Epithelial cell of prostate (primary cell): Measurements from ENCODE around the gene LPAR1.

Experiments used
- DNase-seq: peaks from one replicate; pipeline ENCODE4 v3.0.0-alpha.2; 2011; ENCODE audit warnings: low read depth, low spot score
- H3K27ac ChIP-seq: fragments of 450-650 bp; 2 replicates; pipeline ENCODE4 v1.5.1; 2017; ENCODE audit warnings: mild to moderate bottlenecking

Gene LPAR1

DNA sequence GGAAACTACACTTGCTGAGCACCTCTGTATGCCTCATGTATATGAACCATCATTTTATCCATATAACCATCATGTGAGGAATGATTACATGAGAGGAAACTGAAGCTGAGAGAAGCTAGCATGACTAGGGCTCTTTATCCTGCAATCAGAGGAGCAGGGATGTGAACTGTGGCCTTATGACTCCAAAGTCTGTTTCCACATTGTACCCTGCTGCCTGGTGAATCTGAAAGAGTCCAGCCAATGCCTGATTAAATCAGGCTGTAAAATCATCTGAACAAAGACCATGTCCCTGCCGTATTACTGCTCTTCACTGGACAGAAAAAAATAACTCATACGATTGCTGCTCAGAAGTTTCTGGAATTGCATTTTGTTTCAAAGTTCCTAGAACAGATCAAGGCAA, 67.0 kb downstream of the LPAR1 start:
- no peak for DNase-seq
- H3K27ac ChIP-seq = no peak overlapping the region

DNA sequence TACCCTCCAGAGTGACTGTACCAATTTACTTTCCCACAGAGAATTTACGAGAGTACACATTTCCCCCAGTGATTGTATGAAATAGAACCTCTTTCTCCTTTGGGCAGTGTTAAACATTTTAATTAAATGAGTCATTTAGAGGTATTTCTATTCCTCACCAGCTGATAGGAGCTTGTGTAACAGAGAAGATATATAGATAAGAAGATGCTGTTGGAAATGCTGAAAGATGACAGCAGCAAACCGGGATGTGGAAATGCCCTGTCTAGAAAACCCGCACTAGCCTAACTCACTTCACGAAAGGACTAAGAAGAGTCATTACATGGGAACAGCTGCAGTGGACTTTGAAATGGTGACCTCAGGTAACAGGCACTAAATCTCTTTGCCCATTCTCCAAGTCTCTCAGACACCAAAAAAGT, 68.3 kb downstream of the LPAR1 start:
- DNase-seq = peak; percentile 31
- H3K27ac ChIP-seq = peak overlapping the region; percentile 12

DNA sequence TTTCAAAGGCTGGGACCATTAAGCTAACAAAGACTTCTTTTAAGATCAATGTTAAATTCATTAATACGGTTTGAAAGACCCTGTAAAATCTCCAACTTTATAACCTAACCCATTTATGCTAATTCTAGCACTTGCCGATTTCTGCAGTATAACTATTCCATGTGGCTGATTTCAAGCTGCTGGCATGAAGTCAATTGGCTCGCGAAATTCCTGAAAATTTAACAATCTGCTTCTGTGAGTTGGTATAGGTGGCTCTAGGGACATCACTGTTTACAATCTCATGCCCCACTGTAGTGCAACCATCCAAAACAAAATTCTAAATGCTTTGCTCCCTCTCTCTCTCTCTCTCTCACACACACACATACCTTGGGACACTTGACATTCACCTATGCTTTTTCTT, 70.2 kb downstream of the LPAR1 start:
- no peak for DNase-seq
- H3K27ac ChIP-seq = no peak overlapping the region

DNA sequence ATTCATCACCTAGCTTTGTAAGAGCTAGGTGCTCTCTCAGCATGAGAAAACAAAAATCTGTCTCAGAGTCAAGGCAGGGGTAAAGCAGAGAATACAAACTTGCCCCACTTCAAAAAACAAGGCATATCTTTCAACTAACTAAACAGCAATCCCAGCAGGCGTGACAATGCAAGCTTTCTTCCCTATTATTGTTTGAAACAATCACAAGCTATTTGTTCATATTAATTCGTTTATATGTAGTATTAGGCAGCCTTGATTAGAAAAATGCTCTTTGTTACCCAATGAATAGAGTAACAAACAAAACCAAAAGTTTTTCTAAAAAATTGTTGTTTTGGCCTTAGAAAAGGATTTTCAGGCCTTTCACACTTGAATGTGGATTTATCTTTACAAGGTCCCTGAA, 71.1 kb downstream of the LPAR1 start:
- no peak overlapping the region for H3K27ac ChIP-seq
- DNase-seq = no peak

DNA sequence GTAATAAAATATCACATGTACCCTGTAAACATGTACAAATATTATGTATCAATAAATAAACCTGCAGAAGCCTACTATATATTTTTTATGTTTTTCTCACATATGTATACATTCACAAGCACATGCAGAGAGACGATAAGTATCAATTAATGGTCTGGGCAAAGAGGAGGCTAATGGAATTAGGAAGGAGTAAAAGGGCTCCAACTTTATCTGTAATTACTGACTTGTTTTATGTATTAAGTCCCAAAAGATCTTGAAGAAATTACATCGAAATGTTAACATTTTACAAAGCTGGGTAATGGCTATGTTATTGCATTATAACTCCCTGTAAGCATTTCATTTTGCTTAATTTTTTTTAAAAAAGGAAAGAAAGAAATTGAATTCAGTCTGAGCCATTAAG, 78.0 kb downstream of the LPAR1 start:
- no peak overlapping the region for H3K27ac ChIP-seq
- no peak for DNase-seq

DNA sequence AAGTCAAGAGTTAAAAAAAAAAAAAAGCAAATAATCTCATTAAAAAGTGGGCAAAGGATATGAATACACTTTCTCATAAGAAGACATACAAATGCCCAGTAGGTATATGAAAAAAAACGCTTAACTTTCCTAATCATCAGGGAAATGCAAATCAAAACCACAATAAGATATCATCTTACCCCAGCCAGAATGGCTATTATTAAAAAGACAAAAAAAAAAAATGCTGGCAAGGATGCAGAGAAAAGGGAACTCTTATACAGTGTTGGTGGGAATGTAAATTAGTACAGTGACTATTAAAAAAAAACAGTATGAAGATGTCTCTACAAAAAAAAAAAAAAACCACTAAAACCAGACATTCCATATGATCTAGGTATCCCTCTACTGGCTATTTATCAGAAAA, 79.4 kb downstream of the LPAR1 start:
- H3K27ac ChIP-seq = no peak overlapping the region
- no peak for DNase-seq

DNA sequence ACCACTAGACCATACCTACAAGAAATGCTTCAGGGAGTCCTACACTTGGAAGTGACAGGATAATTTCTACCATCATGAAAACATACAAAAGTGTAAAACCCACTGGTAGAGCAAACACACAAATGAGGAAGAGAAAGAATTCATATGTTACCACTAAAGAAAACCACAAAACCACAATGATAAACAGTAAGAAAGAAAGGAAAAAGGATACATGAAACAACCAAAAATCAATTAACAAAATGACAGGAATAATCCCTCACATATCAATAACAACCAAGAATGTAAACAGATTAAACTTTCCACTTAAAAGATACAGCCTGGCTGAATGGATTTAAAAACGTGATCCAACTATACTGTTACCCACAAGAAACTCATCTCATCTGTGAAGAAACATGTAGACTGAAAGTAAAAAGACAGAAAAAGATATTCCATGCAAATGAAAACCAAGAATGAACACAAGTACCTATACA, 83.4 kb downstream of the LPAR1 start:
- no peak for DNase-seq
- no peak overlapping the region for H3K27ac ChIP-seq

DNA sequence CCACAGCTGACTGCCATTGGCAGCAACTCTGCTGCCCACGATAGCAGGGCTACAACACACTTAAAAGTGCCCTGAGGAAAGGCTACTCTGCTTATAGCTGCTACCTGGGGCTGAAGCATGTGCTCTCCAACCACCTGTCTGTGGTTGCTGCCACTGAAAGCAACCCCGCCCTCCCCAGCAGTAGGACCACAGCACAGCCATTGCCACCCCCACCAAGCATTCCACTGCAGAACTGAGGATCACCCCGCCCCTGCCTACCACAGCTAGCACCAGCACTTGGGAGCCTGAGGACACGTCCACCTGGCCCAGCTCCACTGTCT, 85.8 kb downstream of the LPAR1 start:
- no peak for DNase-seq
- H3K27ac ChIP-seq = no peak overlapping the region

DNA sequence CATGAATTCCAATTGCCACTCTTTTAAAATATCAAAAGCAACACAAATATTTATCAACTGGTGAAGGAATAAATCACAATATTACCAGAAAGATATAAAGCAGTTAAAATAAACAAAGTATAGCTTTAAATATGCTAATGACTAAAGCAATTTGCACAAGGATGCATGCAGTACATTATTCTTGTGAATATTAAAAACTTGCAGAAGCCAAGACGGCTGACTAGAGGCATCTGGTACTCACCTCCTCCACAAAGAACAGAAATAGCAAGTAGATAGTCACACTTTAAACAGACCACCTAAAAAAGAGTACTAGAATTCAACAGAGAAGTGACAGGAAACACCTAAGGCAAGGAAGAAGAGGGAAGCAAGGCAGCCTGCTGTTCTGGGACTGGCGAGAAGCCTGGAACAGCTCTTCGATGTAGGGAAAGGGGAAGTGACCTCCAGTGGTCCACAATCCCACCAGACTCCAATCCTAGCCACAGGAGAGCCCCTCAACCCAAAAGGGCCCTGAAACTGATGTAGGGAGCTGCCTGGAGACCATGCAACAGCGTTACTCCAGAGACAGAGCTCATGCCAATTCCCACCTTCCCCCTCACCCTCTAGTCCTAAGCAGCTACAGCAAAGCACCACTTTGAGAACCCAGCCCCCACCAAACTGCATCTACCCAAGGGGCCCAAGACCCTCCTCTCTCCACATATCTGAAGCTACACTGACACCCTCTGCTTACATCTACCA, 86.3 kb downstream of the LPAR1 start:
- H3K27ac ChIP-seq = no peak overlapping the region
- DNase-seq = no peak

DNA sequence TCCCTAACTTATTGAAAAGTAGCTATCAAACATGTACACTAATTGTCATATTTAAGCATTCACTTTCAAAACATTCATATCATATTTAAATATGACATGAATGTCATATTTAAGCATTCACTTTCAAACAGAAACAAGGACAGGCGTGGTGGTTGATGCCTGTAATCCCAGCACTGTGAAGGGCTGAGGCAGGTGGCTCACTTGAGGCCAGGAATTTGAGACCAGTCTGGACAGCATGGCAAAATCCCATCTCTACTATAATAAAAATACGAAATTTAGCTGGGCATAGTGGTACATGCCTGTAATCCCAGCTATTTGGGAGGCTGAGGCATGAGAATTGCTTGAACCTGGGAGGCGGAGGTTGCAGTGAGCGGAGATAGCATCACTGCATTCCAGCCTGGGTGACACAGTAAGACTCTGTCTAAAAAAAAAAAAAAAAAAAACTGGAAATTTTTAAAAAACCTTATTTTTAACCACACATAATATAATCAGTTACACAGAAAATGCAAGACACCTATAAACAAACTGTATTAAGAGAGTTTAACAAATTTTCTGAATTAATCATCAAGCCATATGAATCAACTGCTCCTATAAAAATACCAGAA, 88.1 kb downstream of the LPAR1 start:
- DNase-seq = no peak
- H3K27ac ChIP-seq = no peak overlapping the region

DNA sequence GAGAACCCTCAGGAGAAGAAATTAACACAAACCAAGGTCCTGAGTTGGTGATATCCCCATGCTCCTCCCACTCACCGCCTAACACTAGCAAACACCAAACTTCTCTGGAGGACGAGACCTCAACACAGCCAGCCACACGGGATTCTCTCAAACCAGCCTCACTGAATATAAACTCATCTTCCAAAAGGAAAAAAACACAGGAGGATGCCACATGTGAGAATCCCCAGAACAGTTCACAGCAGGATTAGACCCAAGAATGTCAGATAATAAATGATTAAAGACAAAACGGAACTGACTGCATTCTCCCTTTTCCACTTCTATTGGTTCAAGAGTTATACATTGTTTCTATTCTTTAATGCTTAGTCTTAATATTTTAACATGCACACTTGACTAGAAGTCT, 89.2 kb downstream of the LPAR1 start:
- no peak overlapping the region for H3K27ac ChIP-seq
- DNase-seq = no peak

DNA sequence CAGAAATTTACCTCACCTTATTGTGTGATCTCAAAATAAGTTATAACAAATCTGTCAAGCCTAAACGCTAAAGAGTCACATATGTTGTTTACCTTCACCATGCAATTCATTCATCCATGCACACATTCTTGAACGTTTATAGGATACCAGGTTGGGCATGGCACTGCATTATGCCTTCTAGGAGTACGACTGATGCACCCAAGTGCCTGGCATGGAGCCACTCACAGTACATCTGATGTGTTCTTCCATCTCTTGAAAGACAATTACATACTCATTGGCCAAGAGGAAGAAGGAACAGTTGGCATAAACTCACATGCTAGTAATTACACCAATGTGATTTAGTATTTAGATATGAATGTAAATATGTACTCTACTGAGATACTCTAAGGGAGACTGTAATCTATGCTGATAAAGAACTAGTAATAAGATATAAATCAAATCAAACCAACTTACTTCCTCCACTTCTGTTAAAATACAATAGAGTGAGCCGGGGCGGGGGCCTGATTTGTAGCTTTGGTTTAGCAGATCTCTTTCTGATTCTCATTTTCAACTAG, 90.7 kb downstream of the LPAR1 start:
- DNase-seq = no peak
- H3K27ac ChIP-seq = no peak overlapping the region

DNA sequence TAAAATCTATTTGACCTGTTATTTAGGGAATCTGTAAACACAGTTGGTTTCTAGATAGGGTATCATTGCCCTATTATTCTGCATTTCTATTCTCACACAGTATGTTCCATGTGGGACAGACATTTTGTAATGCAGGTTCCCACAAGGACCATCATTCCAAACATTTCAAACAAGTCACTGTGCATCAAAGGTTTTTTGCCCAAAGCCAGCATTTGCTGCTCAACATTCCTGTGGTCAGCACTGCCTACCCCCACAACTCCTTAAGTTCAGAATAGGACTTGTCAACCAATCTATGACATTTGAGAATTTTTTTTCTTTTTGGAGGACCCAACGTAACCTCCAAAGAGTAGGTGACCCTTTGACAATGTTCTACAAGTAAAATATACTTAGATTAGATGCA, 95.7 kb downstream of the LPAR1 start:
- no peak overlapping the region for H3K27ac ChIP-seq
- DNase-seq = no peak

DNA sequence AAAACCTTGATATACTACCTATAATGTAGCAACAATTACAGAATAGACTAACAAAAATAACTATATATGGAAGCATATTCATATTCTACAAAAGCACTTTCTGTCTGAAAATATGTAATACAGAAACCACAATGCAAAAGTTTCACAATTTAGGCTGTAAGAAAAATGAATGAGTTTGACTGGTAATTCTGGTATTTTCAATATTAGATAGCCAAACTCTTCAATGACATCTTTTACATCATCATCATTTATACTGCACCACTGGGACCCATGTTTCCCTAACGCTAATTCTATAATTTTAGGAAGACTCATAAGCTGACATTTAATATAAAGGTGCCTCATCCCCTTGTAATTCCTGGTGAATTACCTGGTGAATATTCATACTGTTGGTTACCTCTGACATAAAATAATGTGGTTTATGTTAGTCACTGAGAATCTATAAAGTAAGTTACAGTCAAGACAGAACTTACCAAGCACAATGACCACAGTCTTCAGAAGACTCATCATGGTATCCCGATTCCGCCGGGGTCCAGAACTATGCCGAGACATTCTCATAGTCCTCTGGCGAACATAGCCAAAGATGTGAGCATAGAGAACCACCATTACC, 97.2 kb downstream of the LPAR1 start:
- DNase-seq = no peak
- no peak overlapping the region for H3K27ac ChIP-seq

DNA sequence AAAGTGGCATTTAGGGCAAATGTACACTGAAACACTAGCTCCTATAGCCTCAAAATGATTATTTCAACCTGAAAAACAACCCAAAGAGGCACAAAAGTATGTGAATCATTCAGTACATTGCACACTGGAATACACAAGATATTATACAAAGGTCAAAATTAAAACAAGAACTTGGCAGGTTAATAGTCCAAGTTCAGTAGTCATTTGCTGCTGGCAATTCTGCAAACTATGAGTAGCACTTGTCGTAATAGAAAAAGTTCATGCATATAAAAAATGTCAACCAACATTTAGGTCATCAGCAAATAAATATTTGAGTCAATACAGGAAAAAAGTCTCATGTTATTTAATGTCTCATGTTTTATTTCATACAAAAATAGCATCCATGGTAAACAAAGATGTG, 98.7 kb downstream of the LPAR1 start:
- peak overlapping the region; percentile 70 for H3K27ac ChIP-seq
- DNase-seq = no peak

DNA sequence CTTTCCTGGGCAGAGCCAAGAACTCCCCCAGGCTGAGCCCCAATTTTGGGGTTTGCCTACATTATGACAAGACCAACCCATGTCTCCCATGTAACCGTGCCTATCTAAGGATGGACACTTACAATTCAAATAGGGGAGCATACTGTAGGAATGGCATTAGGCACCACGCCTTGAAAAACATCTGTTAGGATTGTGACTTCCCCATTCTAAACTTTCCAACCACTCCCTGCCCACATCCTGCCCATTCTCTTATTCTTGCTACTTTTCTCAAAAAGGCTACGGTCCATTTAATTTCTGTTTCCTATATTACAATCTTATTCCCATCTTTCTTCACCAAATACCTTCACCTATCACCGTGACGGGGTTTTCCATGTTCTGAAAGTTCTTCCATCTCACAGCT, 99.2 kb downstream of the LPAR1 start:
- H3K27ac ChIP-seq = peak overlapping the region; percentile 70
- no peak for DNase-seq

DNA sequence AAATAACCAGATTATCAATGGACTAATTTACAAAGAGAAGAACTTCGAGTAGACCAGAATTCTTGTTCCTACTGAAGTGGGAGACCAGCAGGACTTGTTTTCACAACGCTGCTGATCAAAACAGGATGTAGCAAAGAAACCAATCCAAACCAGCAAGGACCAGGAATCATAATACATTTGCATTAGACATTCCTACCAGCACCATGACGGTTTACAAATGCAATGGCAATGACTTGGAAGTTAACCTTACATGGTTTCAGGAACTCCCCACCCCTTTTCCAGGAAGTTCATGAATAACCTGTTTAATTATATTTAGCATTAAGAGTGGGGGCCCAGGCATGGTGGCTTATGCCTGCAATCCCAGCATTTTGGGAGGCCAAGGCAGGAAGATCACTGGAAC, 100.0 kb downstream of the LPAR1 start:
- H3K27ac ChIP-seq = peak overlapping the region; percentile 70
- DNase-seq = no peak

DNA sequence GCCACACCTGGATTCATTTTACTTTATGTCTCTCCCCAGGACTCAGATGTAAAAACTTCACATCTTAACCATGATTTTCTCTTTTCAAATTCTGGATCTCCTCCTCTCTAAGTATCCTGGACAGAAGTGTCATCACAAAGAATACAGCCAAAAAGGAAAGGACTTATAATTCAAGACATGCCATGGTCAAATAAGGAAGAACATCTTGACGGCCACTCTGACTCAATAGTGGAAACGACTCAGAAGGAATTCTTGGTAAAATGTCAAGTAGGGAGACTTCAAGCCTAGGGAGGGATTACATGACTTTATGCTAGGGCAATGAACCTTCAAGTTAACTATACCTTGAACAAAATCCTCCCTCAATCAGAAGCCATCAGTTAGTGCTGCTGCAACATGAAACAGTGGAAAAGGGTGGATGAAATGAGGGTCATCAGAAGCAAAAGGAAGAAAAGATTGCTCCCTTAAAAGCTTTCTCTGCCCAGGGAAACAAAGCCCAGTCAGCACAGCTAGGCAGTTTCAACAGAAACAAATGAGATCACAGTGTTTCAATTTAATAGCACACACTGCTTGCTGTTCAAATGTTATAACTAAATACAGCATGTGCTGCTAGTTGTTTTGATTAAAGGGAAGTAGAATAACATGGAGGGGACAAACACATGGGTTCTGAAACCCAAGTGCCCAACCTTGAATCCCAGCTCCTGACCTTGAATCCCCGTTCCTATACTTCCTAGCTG, 101.4 kb downstream of the LPAR1 start:
- H3K27ac ChIP-seq = peak overlapping the region; percentile 44
- DNase-seq = no peak

DNA sequence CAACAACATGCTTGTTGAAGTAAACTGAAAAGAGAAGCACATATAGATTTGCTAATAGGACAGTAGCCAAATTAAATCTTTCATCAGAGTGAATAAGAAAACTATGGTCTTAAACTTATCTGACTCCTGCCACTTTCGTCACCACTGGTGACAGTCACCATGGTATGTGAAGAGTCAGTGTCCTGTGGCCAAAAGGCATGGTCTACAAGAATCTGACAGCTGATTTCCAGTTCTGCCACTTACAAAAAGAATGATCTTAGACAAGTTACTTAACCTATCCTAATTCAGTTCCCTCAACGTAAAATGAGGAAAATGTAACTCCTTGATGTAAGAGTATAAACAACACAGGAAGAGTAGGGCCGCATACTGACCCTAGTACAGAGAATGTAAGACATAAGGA, 102.0 kb downstream of the LPAR1 start:
- no peak for DNase-seq
- peak overlapping the region; percentile 44 for H3K27ac ChIP-seq

DNA sequence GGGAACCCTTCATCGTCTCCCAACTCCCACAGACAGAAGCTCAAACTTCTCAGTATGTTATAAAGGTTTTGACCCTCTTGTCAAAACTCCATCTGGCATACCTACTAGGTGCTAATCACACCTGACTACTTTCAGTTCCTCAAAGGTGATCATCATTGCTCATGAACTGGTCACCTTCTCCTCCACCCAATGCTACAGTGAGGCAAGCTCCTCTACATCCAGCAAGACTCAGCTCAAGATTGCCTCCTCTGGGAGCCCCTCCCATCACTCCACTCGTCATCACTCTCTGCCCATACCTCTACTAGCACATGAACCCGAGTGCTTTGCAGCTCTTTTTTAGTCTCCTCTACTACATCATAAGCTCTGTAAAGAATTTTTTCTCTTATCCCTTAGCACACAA, 102.4 kb downstream of the LPAR1 start:
- DNase-seq = no peak
- peak overlapping the region; percentile 44 for H3K27ac ChIP-seq
